ENCODE results near the gene HDGFL1.

HDGFL1 gene

DNA sequence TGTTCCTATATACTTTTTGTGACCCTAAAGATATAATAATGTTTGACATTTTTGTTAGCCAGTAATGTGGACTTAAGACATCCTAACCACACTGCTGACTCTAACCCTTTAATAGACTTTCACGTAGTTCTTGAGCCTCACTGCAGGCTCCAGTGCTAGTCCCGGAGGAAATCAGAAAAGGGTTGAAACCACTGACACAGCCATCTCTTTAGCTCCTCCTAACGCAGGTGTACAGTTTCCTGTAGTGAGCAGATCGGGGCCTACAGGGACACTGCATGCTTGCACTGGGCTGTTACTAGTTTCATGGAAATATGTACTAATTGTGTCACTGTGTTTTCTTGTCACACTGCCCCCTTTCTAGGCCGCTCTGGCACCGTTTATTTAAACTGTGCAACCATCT is 512 bp upstream of the HDGFL1 start:
- TF ChIP-seq ZNF211 (tag by site-specific recombination; IDR thresholded peaks at IDR 0.05; ENCODE audit: low read depth) (no peak), ZNF707 (tag by site-specific recombination; IDR thresholded peaks at IDR 0.05) (no peak), ZNF792 (tag by site-specific recombination; IDR thresholded peaks at IDR 0.05) (no peak), ZNF610 (tag by site-specific recombination; IDR thresholded peaks at IDR 0.05; ENCODE audit: borderline replicate concordance) (no peak), ZNF274 (IDR thresholded peaks at IDR 0.05; ENCODE audit: low read length) (no peak), ZNF274 (tag by site-specific recombination; IDR thresholded peaks at IDR 0.05; ENCODE audit: borderline replicate concordance) (no peak), ZNF138 (tag by site-specific recombination; IDR thresholded peaks at IDR 0.05; ENCODE audit: borderline replicate concordance) (no peak), ZNF214 (tag by site-specific recombination; IDR thresholded peaks at IDR 0.05; ENCODE audit: borderline replicate concordance) (no peak), ZNF76 (tag by site-specific recombination; IDR thresholded peaks at IDR 0.05; ENCODE audit: borderline replicate concordance, low read depth) (no peak), ZXDB (tag by site-specific recombination; IDR thresholded peaks at IDR 0.05) (no peak), ZBTB7A (tag by site-specific recombination; IDR thresholded peaks at IDR 0.05; ENCODE audit: low read depth) (no peak), ZNF248 (tag by site-specific recombination; IDR thresholded peaks at IDR 0.05) (no peak)
- Histone ChIP-seq H3K27ac (ENCODE audit: extremely low read depth, low read depth, low read length) (no peak overlapping the region), H3K4me1 (ENCODE audit: control insufficient read depth, insufficient read depth, low read length) (no peaks in the 10 kb centered on the region), H3K9me3 (ENCODE audit: control insufficient read depth, insufficient read depth, low read depth, low read length) (no peaks in the 10 kb centered on the region), H3K36me3 (ENCODE audit: control insufficient read depth in 2 of 2, insufficient read depth in 1 of 2, low read length in 2 of 2) (no peaks in the 10 kb centered on the region), H3K4me3 (ENCODE audit: low read depth, low read length) (no peak overlapping the region)
- ChIA-PET POLR2A (no interaction called here), CTCF (no interaction called here)

DNA sequence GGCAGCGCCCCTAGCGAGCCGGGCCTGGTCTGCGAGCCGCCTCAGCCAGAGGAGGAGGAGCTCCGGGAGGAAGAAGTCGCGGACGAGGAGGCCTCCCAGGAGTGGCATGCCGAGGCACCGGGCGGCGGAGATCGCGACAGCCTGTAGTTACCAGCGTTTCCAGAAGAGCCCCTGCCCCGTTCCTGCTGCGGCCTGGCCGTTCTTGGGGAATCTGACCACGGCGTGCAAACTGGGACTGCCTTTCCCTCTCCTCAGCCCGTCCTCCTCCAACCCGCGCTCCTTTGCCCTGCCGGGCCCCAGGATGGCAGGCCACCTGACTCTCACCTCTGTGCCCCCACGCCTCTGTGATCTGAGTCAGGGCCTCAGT is 802 bp downstream of the HDGFL1 start:
- Histone ChIP-seq H3K9me3 (ENCODE audit: control insufficient read depth, insufficient read depth, low read depth, low read length) (no peaks in the 10 kb centered on the region), H3K4me3 (ENCODE audit: low read depth, low read length) (no peak overlapping the region), H3K36me3 (ENCODE audit: control insufficient read depth in 2 of 2, insufficient read depth in 1 of 2, low read length in 2 of 2) (no peaks in the 10 kb centered on the region), H3K4me1 (ENCODE audit: control insufficient read depth, insufficient read depth, low read length) (no peaks in the 10 kb centered on the region), H3K27ac (ENCODE audit: extremely low read depth, low read depth, low read length) (no peak overlapping the region)
- ChIA-PET POLR2A (no interaction called here), CTCF (no interaction called here)
- TF ChIP-seq ZNF621 (tag by site-specific recombination; IDR thresholded peaks at IDR 0.05) (no peak), ZNF529 (tag by site-specific recombination; IDR thresholded peaks at IDR 0.05; ENCODE audit: insufficient replicate concordance) (no peak), ZNF585B (tag by site-specific recombination; IDR thresholded peaks at IDR 0.05) (no peak), FEZF1 (tag by site-specific recombination; IDR thresholded peaks at IDR 0.05) (no peak), ZNF561 (tag by site-specific recombination; IDR thresholded peaks at IDR 0.05; ENCODE audit: borderline replicate concordance) (no peak), ZNF610 (tag by site-specific recombination; IDR thresholded peaks at IDR 0.05; ENCODE audit: borderline replicate concordance) (no peak), ZIC2 (tag by site-specific recombination; IDR thresholded peaks at IDR 0.05) (no peak), ZNF132 (tag by site-specific recombination; IDR thresholded peaks at IDR 0.05; ENCODE audit: borderline replicate concordance) (no peak), ZNF23 (tag by site-specific recombination; IDR thresholded peaks at IDR 0.05; ENCODE audit: borderline replicate concordance) (no peak), HOXA7 (CRISPR knock-in tag; IDR thresholded peaks at IDR 0.05; ENCODE audit: borderline replicate concordance) (no peak), ZFP69B (tag by site-specific recombination; IDR thresholded peaks at IDR 0.05) (no peak), ZNF707 (tag by site-specific recombination; IDR thresholded peaks at IDR 0.05) (no peak)
- TF ChIP-seq, protein P1, sequence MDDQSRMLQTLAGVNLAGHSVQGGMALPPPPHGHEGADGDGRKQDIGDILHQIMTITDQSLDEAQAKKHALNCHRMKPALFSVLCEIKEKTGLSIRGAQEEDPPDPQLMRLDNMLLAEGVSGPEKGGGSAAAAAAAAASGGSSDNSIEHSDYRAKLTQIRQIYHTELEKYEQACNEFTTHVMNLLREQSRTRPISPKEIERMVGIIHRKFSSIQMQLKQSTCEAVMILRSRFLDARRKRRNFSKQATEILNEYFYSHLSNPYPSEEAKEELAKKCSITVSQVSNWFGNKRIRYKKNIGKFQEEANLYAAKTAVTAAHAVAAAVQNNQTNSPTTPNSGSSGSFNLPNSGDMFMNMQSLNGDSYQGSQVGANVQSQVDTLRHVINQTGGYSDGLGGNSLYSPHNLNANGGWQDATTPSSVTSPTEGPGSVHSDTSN (CRISPR knock-in tag; IDR thresholded peaks at IDR 0.05) = no peak
- TF ChIP-seq, protein P2, sequence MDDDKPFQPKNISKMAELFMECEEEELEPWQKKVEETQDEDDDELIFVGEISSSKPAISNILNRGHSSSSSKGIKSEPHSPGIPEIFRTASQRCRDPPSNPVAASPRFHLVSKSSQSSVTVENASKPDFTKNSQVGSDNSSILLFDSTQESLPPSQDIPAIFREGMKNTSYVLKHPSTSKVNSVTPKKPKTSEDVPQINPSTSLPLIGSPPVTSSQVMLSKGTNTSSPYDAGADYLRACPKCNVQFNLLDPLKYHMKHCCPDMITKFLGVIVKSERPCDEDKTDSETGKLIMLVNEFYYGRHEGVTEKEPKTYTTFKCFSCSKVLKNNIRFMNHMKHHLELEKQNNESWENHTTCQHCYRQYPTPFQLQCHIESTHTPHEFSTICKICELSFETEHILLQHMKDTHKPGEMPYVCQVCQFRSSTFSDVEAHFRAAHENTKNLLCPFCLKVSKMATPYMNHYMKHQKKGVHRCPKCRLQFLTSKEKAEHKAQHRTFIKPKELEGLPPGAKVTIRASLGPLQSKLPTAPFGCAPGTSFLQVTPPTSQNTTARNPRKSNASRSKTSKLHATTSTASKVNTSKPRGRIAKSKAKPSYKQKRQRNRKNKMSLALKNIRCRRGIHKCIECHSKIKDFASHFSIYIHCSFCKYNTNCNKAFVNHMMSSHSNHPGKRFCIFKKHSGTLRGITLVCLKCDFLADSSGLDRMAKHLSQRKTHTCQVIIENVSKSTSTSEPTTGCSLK (tag by site-specific recombination; IDR thresholded peaks at IDR 0.05) = no peak
- TF ChIP-seq, protein P3, sequence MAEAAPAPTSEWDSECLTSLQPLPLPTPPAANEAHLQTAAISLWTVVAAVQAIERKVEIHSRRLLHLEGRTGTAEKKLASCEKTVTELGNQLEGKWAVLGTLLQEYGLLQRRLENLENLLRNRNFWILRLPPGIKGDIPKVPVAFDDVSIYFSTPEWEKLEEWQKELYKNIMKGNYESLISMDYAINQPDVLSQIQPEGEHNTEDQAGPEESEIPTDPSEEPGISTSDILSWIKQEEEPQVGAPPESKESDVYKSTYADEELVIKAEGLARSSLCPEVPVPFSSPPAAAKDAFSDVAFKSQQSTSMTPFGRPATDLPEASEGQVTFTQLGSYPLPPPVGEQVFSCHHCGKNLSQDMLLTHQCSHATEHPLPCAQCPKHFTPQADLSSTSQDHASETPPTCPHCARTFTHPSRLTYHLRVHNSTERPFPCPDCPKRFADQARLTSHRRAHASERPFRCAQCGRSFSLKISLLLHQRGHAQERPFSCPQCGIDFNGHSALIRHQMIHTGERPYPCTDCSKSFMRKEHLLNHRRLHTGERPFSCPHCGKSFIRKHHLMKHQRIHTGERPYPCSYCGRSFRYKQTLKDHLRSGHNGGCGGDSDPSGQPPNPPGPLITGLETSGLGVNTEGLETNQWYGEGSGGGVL (tag by site-specific recombination; IDR thresholded peaks at IDR 0.05) = no peak
- TF ChIP-seq, protein P4, sequence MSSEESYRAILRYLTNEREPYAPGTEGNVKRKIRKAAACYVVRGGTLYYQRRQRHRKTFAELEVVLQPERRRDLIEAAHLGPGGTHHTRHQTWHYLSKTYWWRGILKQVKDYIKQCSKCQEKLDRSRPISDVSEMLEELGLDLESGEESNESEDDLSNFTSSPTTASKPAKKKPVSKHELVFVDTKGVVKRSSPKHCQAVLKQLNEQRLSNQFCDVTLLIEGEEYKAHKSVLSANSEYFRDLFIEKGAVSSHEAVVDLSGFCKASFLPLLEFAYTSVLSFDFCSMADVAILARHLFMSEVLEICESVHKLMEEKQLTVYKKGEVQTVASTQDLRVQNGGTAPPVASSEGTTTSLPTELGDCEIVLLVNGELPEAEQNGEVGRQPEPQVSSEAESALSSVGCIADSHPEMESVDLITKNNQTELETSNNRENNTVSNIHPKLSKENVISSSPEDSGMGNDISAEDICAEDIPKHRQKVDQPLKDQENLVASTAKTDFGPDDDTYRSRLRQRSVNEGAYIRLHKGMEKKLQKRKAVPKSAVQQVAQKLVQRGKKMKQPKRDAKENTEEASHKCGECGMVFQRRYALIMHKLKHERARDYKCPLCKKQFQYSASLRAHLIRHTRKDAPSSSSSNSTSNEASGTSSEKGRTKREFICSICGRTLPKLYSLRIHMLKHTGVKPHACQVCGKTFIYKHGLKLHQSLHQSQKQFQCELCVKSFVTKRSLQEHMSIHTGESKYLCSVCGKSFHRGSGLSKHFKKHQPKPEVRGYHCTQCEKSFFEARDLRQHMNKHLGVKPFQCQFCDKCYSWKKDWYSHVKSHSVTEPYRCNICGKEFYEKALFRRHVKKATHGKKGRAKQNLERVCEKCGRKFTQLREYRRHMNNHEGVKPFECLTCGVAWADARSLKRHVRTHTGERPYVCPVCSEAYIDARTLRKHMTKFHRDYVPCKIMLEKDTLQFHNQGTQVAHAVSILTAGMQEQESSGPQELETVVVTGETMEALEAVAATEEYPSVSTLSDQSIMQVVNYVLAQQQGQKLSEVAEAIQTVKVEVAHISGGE (tag by site-specific recombination; conservative IDR thresholded peaks at IDR 0.05; ENCODE audit: low read depth) = no peak

Data from HEK293 (cell line).